HCT116 (cell line): ENCODE data around the gene ATP6V0D1. TPM values are rescaled to one million over a fixed set of nuclear protein-coding genes. Genes with fewer than 3 reads are reported as not detected.

ENCODE experiments used
- ATAC-seq: fragments of 200-7000 bp; cut with Tn5 transposase; 2 replicates; pipeline ENCODE4 v1.9.1; 2020; ENCODE audit warnings: mild to moderate bottlenecking, moderate library complexity
- BruUV-seq: library from RNA; stranded (reverse); fragments of 400-500 nt; replicated peaks from 2 replicates; lab custom pipeline; 2021; lab: Mats Ljungman, UMichigan
- CTCF ChIA-PET: fragments of 300-600 bp; sonication (Branson Sonifier 250); formaldehyde crosslinking; loops from one replicate; lab custom pipeline; 2021; ENCODE audit warnings: antibody characterized with exemption; lab: Charles Lee
- POLR2A ChIA-PET: fragments of 300-600, 350-600 bp; sonication (Branson Sonifier 250); formaldehyde crosslinking; loops from one replicate; lab custom pipeline; 2021; ENCODE audit warnings: antibody characterized with exemption; lab: Charles Lee
- RAD21 ChIA-PET, 2 experiments: fragments of 300-600 bp; sonication (Branson Sonifier 250); formaldehyde crosslinking; loops; one replicate each; lab custom pipeline; 2023; ENCODE audit warnings: low total read pairs in 2 of 2; ENCODE audit not compliant: uncharacterized antibody in 2 of 2, unreplicated experiment in 2 of 2, low non-redundant PET in 1 of 2; lab: Charles Lee
- DNase-seq: peaks from one replicate; pipeline ENCODE4 v3.0.0-alpha.2; 2010; ENCODE audit warnings: low read depth, low spot score
- H2AFZ ChIP-seq: fragments of 200-600 bp; shearing (Covaris generic), sonication (generic); 2 replicates; pipeline ENCODE4 v1.6.1; 2017; ENCODE audit warnings: low read depth, mixed run types, mixed read lengths, antibody characterized with exemption, low read length; ENCODE audit not compliant: poor library complexity, severe bottlenecking
- H3K27ac ChIP-seq: 2 replicates; pipeline ENCODE4 v1.5.1; 2012; ENCODE audit warnings: low read depth, low read length
- H3K27me3 ChIP-seq: fragments of 200-600 bp; sonication (generic); 2 replicates; pipeline ENCODE4 v1.6.1; 2016; ENCODE audit warnings: mixed run types, low read length, mixed read lengths; ENCODE audit not compliant: insufficient read depth
- H3K36me3 ChIP-seq, 2 experiments: fragments of 200-500 bp in 1 of 2; fragments of 200-600 bp in 1 of 2; sonication (Bioruptor generic) in 1 of 2; sonication (generic) in 1 of 2; 2 replicates each; pipeline versions ENCODE4 v1.5.1 to v1.6.1; 2014 to 2016; ENCODE audit warnings: low read length in 2 of 2, inconsistent platforms in 1 of 2, mixed read lengths in 1 of 2, mixed run types in 1 of 2; ENCODE audit not compliant: insufficient read depth in 2 of 2, control insufficient read depth in 1 of 2
- H3K4me1 ChIP-seq, 2 experiments: fragments of 200-600 bp in 1 of 2; sonication (generic) in 1 of 2; 2 replicates each; pipeline versions ENCODE4 v1.5.1 to v1.6.1; 2012 to 2017; ENCODE audit warnings: low read length in 2 of 2, inconsistent platforms in 1 of 2, mild to moderate bottlenecking in 1 of 2, mixed read lengths in 1 of 2, mixed run types in 1 of 2, moderate library complexity in 1 of 2; ENCODE audit not compliant: insufficient read depth in 2 of 2, control insufficient read depth in 1 of 2
- H3K4me2 ChIP-seq: fragments of 200-600 bp; sonication (generic); 2 replicates; pipeline ENCODE4 v1.6.1; 2017; ENCODE audit warnings: mixed run types, low read length, mixed read lengths
- H3K4me3 ChIP-seq, 2 experiments: fragments of 200-600 bp in 1 of 2; sonication (generic) in 1 of 2; replicated peaks in 1 of 2; 2 replicates each; pipeline ENCODE4 v1.5.1; 2011 to 2016; ENCODE audit warnings: low read length in 2 of 2, control low read depth in 1 of 2, low read depth in 1 of 2, mild to moderate bottlenecking in 1 of 2, mixed read lengths in 1 of 2, mixed run types in 1 of 2
- H3K79me2 ChIP-seq: fragments of 200-600 bp; sonication (generic); 2 replicates; pipeline ENCODE4 v1.6.1; 2017; ENCODE audit warnings: mild to moderate bottlenecking, mixed run types, low read length, moderate library complexity, mixed read lengths; ENCODE audit not compliant: insufficient read depth
- H3K9ac ChIP-seq: fragments of 200-600 bp; sonication (generic); 2 replicates; pipeline ENCODE4 v1.6.1; 2016; ENCODE audit warnings: low read length, mixed read lengths
- H3K9me2 ChIP-seq: fragments of 200-600 bp; sonication (generic), shearing (Covaris generic); 2 replicates; pipeline ENCODE4 v1.6.1; 2017; ENCODE audit warnings: mixed run types, mild to moderate bottlenecking, moderate library complexity; ENCODE audit not compliant: insufficient read depth
- H3K9me3 ChIP-seq, 2 experiments: fragments of 200-500 bp in 1 of 2; fragments of 200-600 bp in 1 of 2; sonication (Bioruptor generic) in 1 of 2; sonication (generic) in 1 of 2; 2 replicates each; pipeline ENCODE4 v1.6.1; 2014 to 2017; ENCODE audit warnings: low read length in 2 of 2, mixed read lengths in 2 of 2, inconsistent platforms in 1 of 2, low read depth in 1 of 2, mild to moderate bottlenecking in 1 of 2, mixed run types in 1 of 2, moderate library complexity in 1 of 2; ENCODE audit not compliant: control insufficient read depth in 1 of 2, insufficient read depth in 1 of 2
- H4K20me1 ChIP-seq: fragments of 200-600 bp; sonication (generic), shearing (Covaris generic); 2 replicates; pipeline ENCODE4 v1.6.1; 2017; ENCODE audit warnings: mixed run types, mild to moderate bottlenecking, moderate library complexity; ENCODE audit not compliant: insufficient read depth
- ATF3 ChIP-seq: IDR thresholded peaks from 2 replicates; pipeline ENCODE4 v1.6.1; 2012
- CBX3 ChIP-seq: IDR thresholded peaks from 2 replicates; pipeline ENCODE4 v1.6.1; 2012; ENCODE audit warnings: low read depth
- CTCF ChIP-seq, 3 experiments: fragments of 200-600 bp in 1 of 3; sonication (generic) in 1 of 3; IDR thresholded peaks in 2 of 3; conservative IDR thresholded peaks in 1 of 3; 2 replicates each; pipeline ENCODE4 v1.5.1; 2012 to 2017; ENCODE audit warnings: low read depth in 2 of 3, low read length in 2 of 3, antibody characterized with exemption in 1 of 3, borderline replicate concordance in 1 of 3, control low read depth in 1 of 3, mild to moderate bottlenecking in 1 of 3, mixed read lengths in 1 of 3, mixed run types in 1 of 3, moderate library complexity in 1 of 3; ENCODE audit not compliant: insufficient read depth in 1 of 3
- ELF1 ChIP-seq: IDR thresholded peaks from 2 replicates; pipeline ENCODE4 v1.6.1; 2012; ENCODE audit warnings: low read depth, borderline replicate concordance
- EZH2 ChIP-seq: fragments of 200-600 bp; sonication (generic); IDR thresholded peaks from 2 replicates; pipeline ENCODE4 v1.6.1; 2017; ENCODE audit warnings: antibody characterized with exemption, mixed run types
- EZH2phosphoT487 ChIP-seq: fragments of 200-600 bp; IDR thresholded peaks from 2 replicates; pipeline ENCODE4 v1.6.1; 2018; ENCODE audit warnings: antibody characterized with exemption, borderline replicate concordance
- JUND ChIP-seq: IDR thresholded peaks from 2 replicates; pipeline ENCODE4 v1.6.1; 2012
- POLR2A ChIP-seq: IDR thresholded peaks from 2 replicates; pipeline ENCODE4 v1.7.0; 2011; ENCODE audit warnings: borderline replicate concordance; ENCODE audit not compliant: insufficient read depth, insufficient read length; ENCODE audit errors: extremely low read depth
- POLR2AphosphoS5 ChIP-seq: IDR thresholded peaks from 2 replicates; pipeline ENCODE4 v1.6.1; 2011; ENCODE audit warnings: mild to moderate bottlenecking, low read depth, low read length, moderate library complexity
- SIN3A ChIP-seq: IDR thresholded peaks from 2 replicates; pipeline ENCODE4 v1.6.1; 2012; ENCODE audit warnings: low read depth
- SP1 ChIP-seq: IDR thresholded peaks from 2 replicates; pipeline ENCODE4 v1.6.1; 2012; ENCODE audit warnings: low read depth
- TCF7L2 ChIP-seq: IDR thresholded peaks from 2 replicates; pipeline ENCODE4 v1.7.0; 2011; ENCODE audit warnings: borderline replicate concordance, inconsistent platforms; ENCODE audit not compliant: insufficient read depth, insufficient read length; ENCODE audit errors: extremely low read depth
- ZFX ChIP-seq: fragments of 450-650 bp; IDR thresholded peaks from 2 replicates; pipeline ENCODE4 v1.6.1; 2017
- ZNF274 ChIP-seq: fragments of 200-500 bp; sonication (Bioruptor generic); IDR thresholded peaks from 2 replicates; pipeline ENCODE4 v1.6.1; 2014; ENCODE audit warnings: mild to moderate bottlenecking, low read depth, low read length, inconsistent platforms
- intact Hi-C: fragments of 100-400 bp; cut with micrococcal nuclease; formaldehyde crosslinking; loops from 2 replicates; pipeline ENCODE4 v1.10.0; 2022
- total RNA-seq: library from RNA; stranded (reverse); gene quantifications from one replicate; pipeline ENCODE4 v1.2.1, GENCODE V29; 2021; ENCODE audit not compliant: unreplicated experiment
- TF ChIP-seq, protein P1 (sequence below): IDR thresholded peaks from 2 replicates; pipeline ENCODE4 v1.6.1; 2012; ENCODE audit warnings: low read depth

Gene ATP6V0D1
- total RNA-seq, 1 experiment from 2014 or later = 36.6 TPM

DNA sequence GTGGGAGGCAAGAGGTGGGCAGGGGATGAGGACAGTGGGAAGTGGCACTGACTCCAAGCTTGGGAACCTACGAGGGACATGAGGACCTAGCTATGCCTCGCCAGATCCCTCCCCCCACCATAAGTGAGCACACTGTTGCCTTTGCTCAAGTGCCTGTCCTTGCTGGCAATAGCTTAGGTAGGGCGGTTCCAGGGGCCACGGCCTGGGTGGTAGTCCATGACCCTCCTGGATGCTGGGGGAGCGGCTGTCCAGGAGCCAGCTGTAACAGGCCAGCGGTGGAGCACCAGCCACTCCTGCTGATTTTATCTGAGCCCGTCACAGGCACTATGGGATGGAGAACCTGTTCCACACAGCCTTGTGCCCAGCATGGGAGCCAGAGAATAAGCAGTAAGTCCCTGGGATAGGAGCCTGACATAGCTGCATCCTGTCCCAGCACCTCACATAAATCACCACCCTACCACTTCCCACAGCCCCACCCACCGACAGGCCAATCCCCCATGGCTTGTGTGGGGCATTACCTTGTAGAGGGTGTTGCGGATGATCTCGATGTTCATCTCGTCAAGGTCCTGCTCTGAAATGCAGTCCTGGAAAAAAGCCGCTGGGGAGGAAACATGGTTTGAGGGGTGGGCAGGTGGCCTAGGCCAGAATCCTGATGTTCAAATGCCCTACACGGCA lies 38.2 kb downstream of the ATP6V0D1 start:
- H4K20me1 ChIP-seq = no peaks in the 10 kb centered on the region
- H3K9me3 ChIP-seq = no peaks in the 10 kb centered on the region
- no peak overlapping the region for H3K27ac ChIP-seq
- RAD21 ChIA-PET = interaction anchor here in 1 of 2 experiments (0.9 kb wide), 1 partner anchor 23 kb away, joined by 3 read pairs; no protein-coding TSS in a partner anchor
- H3K79me2 ChIP-seq = no peaks in the 10 kb centered on the region
- peaks cover 0 to 3% of the 10 kb centered on the region in 2 experiments; a peak in 1 of 4 replicates for H3K4me1 ChIP-seq
- H3K9ac ChIP-seq = no peak overlapping the region
- intact Hi-C loops = no loop called here
- no peak for ATAC-seq
- H2AFZ ChIP-seq = no peak overlapping the region
- POLR2A ChIA-PET = no interaction called here
- no peak for TF ChIP-seq POLR2AphosphoS5
- TF ChIP-seq ATF3 = no peak
- TF ChIP-seq CBX3 = no peak
- no TSS peak for BruUV-seq
- H3K4me3 ChIP-seq = no peak overlapping the region
- H3K4me2 ChIP-seq = no peak overlapping the region
- no peaks in the 10 kb centered on the region for H3K27me3 ChIP-seq
- peaks cover 0 to 7% of the 10 kb centered on the region in 2 experiments; a peak in 1 of 4 replicates for H3K36me3 ChIP-seq
- H3K9me2 ChIP-seq = no peaks in the 10 kb centered on the region
- CTCF ChIA-PET = interaction anchor here (1.9 kb wide), 1 partner anchor 11 kb away, joined by 5 read pairs; the partner anchor contains the start of gene HSD11B2
- DNase-seq = no peak

- no peak overlapping the region for H3K4me2 ChIP-seq
- no peak overlapping the region for H3K27ac ChIP-seq
- no TSS peak for BruUV-seq
- peaks cover 0 to 7% of the 10 kb centered on the region in 2 experiments; a peak in 1 of 4 replicates for H3K36me3 ChIP-seq
- no peak overlapping the region for H2AFZ ChIP-seq
- no peaks in the 10 kb centered on the region for H3K79me2 ChIP-seq
- H3K27me3 ChIP-seq = no peaks in the 10 kb centered on the region
- no peak for ATAC-seq
- H3K9me3 ChIP-seq = no peaks in the 10 kb centered on the region
- no peak overlapping the region for H3K4me3 ChIP-seq
- intact Hi-C loops = no loop called here
- H3K9me2 ChIP-seq = no peaks in the 10 kb centered on the region
- no peaks in the 10 kb centered on the region for H4K20me1 ChIP-seq
- ChIA-PET CTCF (interaction anchor here (0.8 to 1.9 kb wide), 2 partner anchors 10 to 14 kb away, joined by 3 to 5 read pairs; partner anchors contain the start of gene HSD11B2), RAD21 (interaction anchor here in 1 of 2 experiments (0.9 kb wide), 1 partner anchor 24 kb away, joined by 3 read pairs; no protein-coding TSS in a partner anchor), POLR2A (no interaction called here)
- no peak overlapping the region for H3K9ac ChIP-seq
- DNase-seq = no peak
- H3K4me1 ChIP-seq = no peaks in the 10 kb centered on the region
- TF ChIP-seq EZH2phosphoT487 (no peak), JUND (no peak), CTCF (IDR thresholded peaks at IDR 0.05 in 2 of 3, conservative IDR thresholded peaks at IDR 0.05 in 1 of 3; ENCODE audit: borderline replicate concordance in 1 of 3, insufficient read depth in 1 of 3, low read depth in 2 of 3, low read length in 2 of 3) (no peak), POLR2A (no peak), ELF1 (no peak), SIN3A (no peak), TCF7L2 (no peak), SP1 (no peak), ZNF274 (no peak), ZFX (no peak), POLR2AphosphoS5 (no peak), EZH2 (no peak)
- TF ChIP-seq, protein P1, sequence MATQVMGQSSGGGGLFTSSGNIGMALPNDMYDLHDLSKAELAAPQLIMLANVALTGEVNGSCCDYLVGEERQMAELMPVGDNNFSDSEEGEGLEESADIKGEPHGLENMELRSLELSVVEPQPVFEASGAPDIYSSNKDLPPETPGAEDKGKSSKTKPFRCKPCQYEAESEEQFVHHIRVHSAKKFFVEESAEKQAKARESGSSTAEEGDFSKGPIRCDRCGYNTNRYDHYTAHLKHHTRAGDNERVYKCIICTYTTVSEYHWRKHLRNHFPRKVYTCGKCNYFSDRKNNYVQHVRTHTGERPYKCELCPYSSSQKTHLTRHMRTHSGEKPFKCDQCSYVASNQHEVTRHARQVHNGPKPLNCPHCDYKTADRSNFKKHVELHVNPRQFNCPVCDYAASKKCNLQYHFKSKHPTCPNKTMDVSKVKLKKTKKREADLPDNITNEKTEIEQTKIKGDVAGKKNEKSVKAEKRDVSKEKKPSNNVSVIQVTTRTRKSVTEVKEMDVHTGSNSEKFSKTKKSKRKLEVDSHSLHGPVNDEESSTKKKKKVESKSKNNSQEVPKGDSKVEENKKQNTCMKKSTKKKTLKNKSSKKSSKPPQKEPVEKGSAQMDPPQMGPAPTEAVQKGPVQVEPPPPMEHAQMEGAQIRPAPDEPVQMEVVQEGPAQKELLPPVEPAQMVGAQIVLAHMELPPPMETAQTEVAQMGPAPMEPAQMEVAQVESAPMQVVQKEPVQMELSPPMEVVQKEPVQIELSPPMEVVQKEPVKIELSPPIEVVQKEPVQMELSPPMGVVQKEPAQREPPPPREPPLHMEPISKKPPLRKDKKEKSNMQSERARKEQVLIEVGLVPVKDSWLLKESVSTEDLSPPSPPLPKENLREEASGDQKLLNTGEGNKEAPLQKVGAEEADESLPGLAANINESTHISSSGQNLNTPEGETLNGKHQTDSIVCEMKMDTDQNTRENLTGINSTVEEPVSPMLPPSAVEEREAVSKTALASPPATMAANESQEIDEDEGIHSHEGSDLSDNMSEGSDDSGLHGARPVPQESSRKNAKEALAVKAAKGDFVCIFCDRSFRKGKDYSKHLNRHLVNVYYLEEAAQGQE = no peak
Measured at GRCh38 chr16:67441907-67442306, 39.0 kb downstream of the ATP6V0D1 start.
